Measurements from ENCODE around the gene ADGRF1.
A peak's percentile ranks its signal among the peaks of the same experiment; 100 is the strongest.
"Not testable (repeated sequence)": the region's sequence is repeated elsewhere in the genome, so short reads cannot be mapped to it uniquely, and the experiment has no call there.

The ADGRF1 gene

DNA sequence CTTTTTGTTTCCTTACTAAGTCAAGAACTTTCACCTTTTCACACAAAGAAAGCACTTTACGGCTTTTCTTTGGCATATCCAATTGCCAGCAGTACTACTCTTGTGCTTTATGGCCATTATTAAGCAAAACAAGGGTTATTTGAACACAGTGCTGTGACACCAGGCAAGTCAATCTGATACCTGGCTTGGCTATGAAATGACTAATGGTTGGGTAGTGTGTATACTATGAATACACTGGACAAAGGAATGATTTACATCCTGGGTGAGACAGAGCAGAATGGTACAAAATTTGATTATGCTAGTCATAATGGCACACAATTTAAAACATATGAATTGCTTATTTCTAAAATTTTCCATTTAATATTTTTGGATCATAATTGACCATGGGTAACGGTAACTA, 22.1 kb upstream of the ADGRF1 start:
- DNase-seq (ENCODE audit: low read depth) = no peak

DNA sequence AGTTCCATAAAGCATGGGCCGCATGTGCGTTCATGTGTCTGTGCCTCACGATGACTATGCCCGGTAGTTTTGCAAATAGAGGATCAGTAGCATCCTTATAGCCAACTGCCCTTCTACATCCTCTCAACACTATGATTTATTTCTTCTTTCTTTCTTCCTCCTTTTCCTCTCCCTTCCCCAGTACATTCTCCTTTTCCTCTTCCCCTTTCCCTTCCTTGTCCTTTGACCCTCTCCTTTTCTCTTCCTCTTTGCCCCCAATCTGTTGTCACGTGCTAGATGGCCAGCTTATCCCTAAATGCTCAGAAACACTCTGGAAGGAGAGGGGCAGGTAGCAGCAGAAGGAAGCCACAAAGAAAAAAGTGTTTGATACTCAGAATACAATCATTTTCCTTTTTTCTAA, 20.2 kb upstream of the ADGRF1 start:
- no peak for DNase-seq (ENCODE audit: low read depth)
- no peak overlapping the region for H3K4me3 ChIP-seq (ENCODE audit: low read depth, low read length)

More for the DNA sequence above, 22.1 kb upstream of the ADGRF1 start:
- H3K4me3 ChIP-seq (ENCODE audit: low read depth, low read length) = no peak overlapping the region

- DNase-seq (ENCODE audit: low read depth) = no peak
- H3K4me3 ChIP-seq (ENCODE audit: low read depth, low read length) = no peak overlapping the region
These were observed 19.5 kb upstream of the ADGRF1 start for GRCh38 chr6:47061309-47062300.

DNA sequence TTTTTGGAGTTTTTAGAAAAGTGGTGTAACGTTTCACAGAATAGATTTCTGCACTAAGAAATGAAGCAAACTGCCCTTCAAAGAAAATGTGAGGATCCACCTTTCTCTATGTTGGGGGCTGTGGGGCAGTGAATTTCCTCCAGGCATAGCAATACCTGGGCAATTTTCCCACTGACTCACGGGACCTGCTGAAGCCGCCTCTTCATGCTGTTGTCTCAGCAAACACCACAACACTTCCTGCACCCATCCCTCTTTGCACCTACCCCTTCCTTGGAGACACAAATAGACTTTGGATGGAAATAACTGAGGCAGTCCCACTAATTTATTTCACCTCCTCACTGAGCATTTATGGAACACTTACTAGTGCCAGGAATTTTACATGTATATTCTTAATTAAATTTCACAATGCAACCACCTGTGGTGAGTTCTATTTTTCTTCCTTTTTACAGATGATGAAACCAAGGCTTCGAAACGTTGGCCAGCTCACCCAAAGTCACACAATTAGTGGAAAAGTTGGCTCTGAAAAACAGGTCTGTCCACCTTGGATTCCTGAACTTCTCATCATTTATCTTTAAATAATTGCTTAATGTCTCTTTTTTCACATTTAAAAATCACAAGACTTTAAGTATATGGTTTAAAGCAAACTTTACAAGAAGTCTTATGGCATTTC, 17.2 kb upstream of the ADGRF1 start:
- H3K4me3 ChIP-seq (ENCODE audit: low read depth, low read length) = no peak overlapping the region

GRCh38 chr6:47057830-47058540, 15.9 kb upstream of the ADGRF1 start:
- H3K4me3 ChIP-seq (ENCODE audit: low read depth, low read length) = no peak overlapping the region
- no peak for DNase-seq (ENCODE audit: low read depth)

More for the DNA sequence above, 17.2 kb upstream of the ADGRF1 start:
- no peak for DNase-seq (ENCODE audit: low read depth)

DNA sequence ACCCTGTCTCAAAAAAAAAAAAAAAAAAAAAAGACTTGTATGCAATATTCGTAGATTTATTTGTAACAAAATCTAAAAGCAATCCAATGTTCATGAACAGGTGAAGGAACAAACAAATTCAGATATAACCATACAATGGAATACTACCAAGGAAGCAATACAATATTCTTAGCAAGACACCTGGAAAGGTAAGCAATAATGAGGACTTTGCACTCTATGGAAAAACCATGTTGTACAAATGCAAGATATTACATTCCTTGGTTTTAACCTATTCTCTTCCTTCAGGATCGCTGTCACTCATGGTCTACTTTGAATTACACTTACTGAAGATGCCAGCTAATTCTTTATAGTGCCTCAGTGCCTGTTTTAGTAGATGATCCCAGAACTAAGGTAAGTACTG, 14.7 kb upstream of the ADGRF1 start:
- no peak for DNase-seq (ENCODE audit: low read depth)

DNA sequence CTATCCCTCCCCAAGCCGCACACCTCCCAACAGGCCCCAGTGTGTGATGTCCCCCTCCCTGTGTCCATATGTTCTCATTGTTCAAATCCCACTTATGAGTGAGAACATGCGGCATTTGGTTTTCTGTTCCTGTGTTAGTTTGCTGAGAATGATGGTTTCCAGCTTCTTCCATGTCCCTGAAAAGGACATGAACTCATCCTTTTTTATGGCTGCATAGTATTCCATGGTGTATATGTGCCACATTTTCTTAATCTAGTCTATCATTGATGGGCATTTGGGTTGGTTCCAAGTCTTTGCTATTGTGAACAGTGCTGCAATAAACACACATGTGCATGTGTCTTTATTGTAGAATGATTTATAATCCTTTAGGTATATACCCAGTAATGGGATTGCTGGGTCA, 12.2 kb upstream of the ADGRF1 start:
- not testable (repeated sequence) for H3K4me3 ChIP-seq (ENCODE audit: low read depth, low read length); DNase-seq (ENCODE audit: low read depth)

More for the DNA sequence above, 14.7 kb upstream of the ADGRF1 start:
- no peak overlapping the region for H3K4me3 ChIP-seq (ENCODE audit: low read depth, low read length)

GRCh38 chr6:47048638-47049037, 6.5 kb upstream of the ADGRF1 start:
- DNase-seq (ENCODE audit: low read depth) = no peak

DNA sequence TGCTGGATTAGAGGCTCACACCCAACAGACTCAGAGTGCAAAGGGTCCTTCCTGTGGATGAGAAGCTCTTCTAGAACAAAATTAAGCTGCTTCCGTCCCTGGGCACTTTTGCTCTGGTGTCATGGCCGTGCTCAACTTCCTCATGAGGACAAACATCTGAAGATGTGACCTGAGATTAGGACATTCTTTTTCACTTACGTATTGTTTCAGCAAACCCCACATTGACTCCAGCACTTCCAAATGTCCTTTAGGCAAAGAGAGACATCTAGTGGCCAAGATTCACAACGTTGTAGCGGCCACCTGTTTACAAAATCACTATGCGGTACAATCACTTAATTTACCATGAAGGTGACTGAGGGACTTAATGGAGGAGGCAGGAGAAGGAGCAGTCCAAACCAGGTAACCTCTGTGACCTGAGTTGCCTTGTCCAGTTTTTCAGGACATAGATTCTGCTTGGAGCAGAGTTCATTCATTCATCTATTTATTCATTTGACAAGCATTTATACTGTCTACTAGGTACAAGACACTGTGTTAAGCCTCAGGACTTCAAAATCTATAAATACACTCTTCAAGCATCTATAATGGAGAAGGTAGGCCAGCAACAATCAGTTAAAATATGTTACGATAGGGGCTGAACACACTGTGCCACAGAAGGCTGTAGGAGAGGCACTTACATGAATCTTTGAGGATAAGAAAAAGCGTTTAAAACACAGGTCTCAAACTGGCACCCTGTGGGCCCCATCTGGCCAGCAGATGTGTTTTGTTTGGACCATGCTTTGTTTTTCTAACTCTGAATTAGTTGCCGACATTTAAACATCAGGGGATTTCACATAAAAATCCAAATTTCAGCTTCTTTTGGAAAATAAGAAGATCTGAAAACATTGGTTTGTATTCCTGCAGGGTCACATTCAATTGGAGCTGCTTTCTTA, 5.6 kb upstream of the ADGRF1 start:
- peak; percentile 29 for DNase-seq (ENCODE audit: low read depth)
- H3K4me3 ChIP-seq (ENCODE audit: low read depth, low read length) = no peak overlapping the region

More at GRCh38 chr6:47048638-47049037, 6.5 kb upstream of the ADGRF1 start:
- H3K4me3 ChIP-seq (ENCODE audit: low read depth, low read length) = no peak overlapping the region

DNA sequence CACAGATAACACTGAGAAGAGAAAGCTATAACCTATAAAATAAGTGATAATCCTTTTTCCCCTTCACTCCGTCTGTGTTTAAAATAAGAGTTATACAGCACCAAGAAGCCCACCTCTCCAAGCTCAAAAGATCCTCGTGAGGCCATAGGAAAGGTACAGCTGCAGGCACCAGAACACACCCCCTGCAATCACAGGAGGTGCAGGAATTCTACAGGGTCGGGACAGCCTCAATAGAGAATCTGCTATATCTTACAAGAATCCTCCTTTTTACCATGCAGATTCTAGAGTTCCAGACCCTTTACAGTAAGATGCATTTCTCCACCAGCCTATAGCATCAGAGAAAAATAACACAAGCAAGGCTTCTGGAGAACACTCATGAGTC, 5.0 kb upstream of the ADGRF1 start:
- no peak for DNase-seq (ENCODE audit: low read depth)
- H3K4me3 ChIP-seq (ENCODE audit: low read depth, low read length) = no peak overlapping the region

DNA sequence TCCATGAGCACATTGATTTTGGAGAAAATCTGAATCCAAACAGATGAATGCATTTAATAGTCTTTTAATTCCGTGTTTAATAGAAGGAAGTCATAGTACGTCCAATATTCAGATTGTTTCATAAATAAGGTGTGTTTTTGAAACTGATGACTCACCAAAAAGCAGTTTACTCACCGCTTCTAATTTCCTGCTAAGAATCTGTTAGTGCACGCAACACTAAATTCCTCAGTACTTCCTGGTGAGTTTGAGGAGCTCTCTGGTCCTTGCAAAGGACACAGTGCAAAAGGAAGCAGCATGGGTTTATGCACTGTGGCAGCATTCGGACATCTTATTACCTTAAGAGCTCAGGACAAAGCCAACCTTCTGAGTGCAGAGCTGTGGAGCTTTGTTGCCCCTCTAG, 2.3 kb upstream of the ADGRF1 start:
- H3K4me3 ChIP-seq (ENCODE audit: low read depth, low read length) = no peak overlapping the region
- DNase-seq (ENCODE audit: low read depth) = no peak

DNA sequence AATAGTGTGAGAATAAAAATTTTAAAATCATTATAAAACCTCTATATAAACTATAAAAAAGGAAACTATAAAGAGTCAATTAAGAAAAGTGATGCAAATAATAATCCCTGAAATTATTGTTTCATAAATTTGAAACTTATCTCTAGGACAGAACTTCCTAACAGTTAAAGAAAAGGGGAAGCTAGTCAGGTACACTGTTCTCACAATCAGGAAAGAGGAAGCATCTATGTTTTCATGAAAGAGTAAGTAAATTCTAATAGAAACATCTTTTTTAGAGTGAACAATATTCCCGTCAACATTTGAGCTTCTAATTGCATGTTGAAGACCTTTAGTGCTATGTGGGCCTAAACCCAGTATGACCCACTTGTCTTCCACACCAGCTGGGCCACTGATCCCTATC, 1.2 kb upstream of the ADGRF1 start:
- no peak overlapping the region for H3K4me3 ChIP-seq (ENCODE audit: low read depth, low read length)
- DNase-seq (ENCODE audit: low read depth) = no peak

- H3K4me3 ChIP-seq (ENCODE audit: low read depth, low read length) = no peak overlapping the region
- DNase-seq (ENCODE audit: low read depth) = no peak
These were observed 391 bp downstream of the ADGRF1 start for GRCh38 chr6:47041741-47042140.

DNA sequence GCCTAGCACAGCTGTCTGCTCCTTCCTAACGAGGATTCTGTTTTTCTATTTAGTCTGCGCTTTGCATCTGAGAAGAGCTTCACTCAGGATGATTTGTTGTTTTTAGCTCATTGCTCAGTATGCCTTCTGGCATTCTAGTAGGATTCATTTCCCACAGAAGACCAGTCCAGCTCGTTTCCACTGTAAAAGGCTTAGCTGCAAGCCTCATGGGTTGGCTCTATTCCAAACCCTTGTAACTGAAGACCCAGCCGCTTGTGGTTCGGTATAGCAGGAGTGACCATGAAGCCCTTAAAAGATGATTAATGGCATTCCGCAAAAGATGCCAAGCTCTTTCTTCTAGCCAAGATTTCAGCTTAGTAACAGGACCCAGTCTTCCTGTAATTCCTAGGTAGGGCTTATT, 7.2 kb downstream of the ADGRF1 start:
- peak; percentile 92 for DNase-seq (ENCODE audit: low read depth)
- no peak overlapping the region for H3K4me3 ChIP-seq (ENCODE audit: low read depth, low read length)

DNA sequence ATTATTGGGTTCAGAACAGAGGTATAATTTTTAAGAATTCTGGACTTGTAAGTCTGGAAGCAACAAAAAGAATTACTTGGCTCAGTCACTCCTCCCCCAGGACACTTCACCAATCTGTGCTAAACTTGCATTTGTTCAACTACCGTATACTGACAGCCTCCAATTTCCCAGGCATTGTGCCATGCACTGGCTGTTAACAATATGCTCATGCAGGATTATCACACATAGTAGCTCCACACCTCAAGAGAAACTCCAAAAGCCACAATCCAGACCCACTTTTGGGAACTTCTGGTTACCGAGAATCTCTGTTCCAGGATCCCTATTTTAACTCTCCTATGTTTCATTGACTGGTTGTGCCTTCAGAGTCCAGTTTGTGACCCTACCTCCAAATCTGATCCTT, 7.7 kb downstream of the ADGRF1 start:
- H3K4me3 ChIP-seq (ENCODE audit: low read depth, low read length) = no peak overlapping the region
- no peak for DNase-seq (ENCODE audit: low read depth)

GRCh38 chr6:47032974-47033765, 9.0 kb downstream of the ADGRF1 start:
- DNase-seq (ENCODE audit: low read depth) = no peak
- no peak overlapping the region for H3K4me3 ChIP-seq (ENCODE audit: low read depth, low read length)

DNA sequence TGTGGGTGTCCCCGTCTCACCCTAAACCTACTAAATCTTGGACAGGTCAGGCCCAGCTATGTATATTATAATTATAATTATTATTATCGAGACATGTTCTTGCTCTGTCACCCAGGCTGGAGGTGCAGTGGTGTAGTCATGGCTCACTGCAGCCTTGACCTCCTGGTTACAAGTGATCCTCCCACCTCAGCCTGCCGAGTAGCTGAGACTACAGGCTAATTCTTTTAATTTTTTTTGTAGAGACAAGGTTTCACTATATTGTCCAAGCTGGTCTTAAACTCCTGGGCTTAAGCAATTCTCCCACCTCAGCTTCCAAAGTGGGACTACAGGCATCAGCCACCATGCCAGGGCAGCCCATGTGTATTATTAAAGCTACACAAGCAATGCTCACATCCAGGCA, 10.5 kb downstream of the ADGRF1 start:
- no peak for DNase-seq (ENCODE audit: low read depth)

GRCh38 chr6:47029865-47030561, 12.1 kb downstream of the ADGRF1 start:
- no peak for DNase-seq (ENCODE audit: low read depth)
- H3K4me3 ChIP-seq (ENCODE audit: low read depth, low read length) = no peak overlapping the region

More for the DNA sequence above, 10.5 kb downstream of the ADGRF1 start:
- H3K4me3 ChIP-seq (ENCODE audit: low read depth, low read length) = no peak overlapping the region

Measured in skeletal muscle cell (primary cell).